Measurements from ENCODE around the gene LRRC72. TPM values are rescaled to one million over a fixed set of nuclear protein-coding genes. Genes with fewer than 3 reads are reported as not detected.

The LRRC72 gene
- total RNA-seq, 4 donors from 2014 or later: not detected

- no peaks in the 10 kb centered on the region for H3K27me3 ChIP-seq
- H3K36me3 ChIP-seq: no peaks in the 10 kb centered on the region
- no peak overlapping the region for H3K27ac ChIP-seq
- no peak for TF ChIP-seq EP300 (IDR thresholded peaks at IDR 0.05)
- TF ChIP-seq POLR2A (IDR thresholded peaks at IDR 0.05): no peak
- no peak for TF ChIP-seq POLR2AphosphoS5 (IDR thresholded peaks at IDR 0.05)
- no peak for TF ChIP-seq CTCF (IDR thresholded peaks at IDR 0.05)
- WGBS: 54% methylated on average over 5 of the region's 5 CpGs
- no peak for DNase-seq (ENCODE audit: low spot score in 2 of 2)
- peaks cover 3% of the 10 kb centered on the region for H3K4me1 ChIP-seq
- H3K9me3 ChIP-seq: no peaks in the 10 kb centered on the region
- no peak overlapping the region for H3K4me3 ChIP-seq
Observed at GRCh38 chr7:16563281-16564022, 36.8 kb downstream of the LRRC72 start.

GRCh38 chr7:16564023-16564380 is 37.4 kb downstream of the LRRC72 start:
- no peaks in the 10 kb centered on the region for H3K9me3 ChIP-seq
- no peaks in the 10 kb centered on the region for H3K36me3 ChIP-seq
- no peak overlapping the region for H3K27ac ChIP-seq
- H3K4me1 ChIP-seq: peaks cover 3% of the 10 kb centered on the region
- 88% methylated on average over 4 of the region's 4 CpGs for WGBS
- no peaks in the 10 kb centered on the region for H3K27me3 ChIP-seq
- TF ChIP-seq EP300 (IDR thresholded peaks at IDR 0.05) (no peak), POLR2AphosphoS5 (IDR thresholded peaks at IDR 0.05) (no peak), CTCF (IDR thresholded peaks at IDR 0.05) (no peak), POLR2A (IDR thresholded peaks at IDR 0.05) (no peak)
- H3K4me3 ChIP-seq: no peak overlapping the region
- no peak for DNase-seq (ENCODE audit: low spot score in 2 of 2)

GRCh38 chr7:16564909-16565426 is 38.3 kb downstream of the LRRC72 start:
- no peak overlapping the region for H3K4me3 ChIP-seq
- WGBS: 29% methylated on average over 13 of the region's 13 CpGs
- DNase-seq (ENCODE audit: low spot score in 2 of 2): no peak
- no peaks in the 10 kb centered on the region for H3K27me3 ChIP-seq
- no peaks in the 10 kb centered on the region for H3K36me3 ChIP-seq
- no peak overlapping the region for H3K27ac ChIP-seq
- no peaks in the 10 kb centered on the region for H3K9me3 ChIP-seq
- TF ChIP-seq EP300 (IDR thresholded peaks at IDR 0.05) (no peak), CTCF (IDR thresholded peaks at IDR 0.05) (peak; percentile 35 to 65)
- peaks cover 3% of the 10 kb centered on the region for H3K4me1 ChIP-seq

GRCh38 chr7:16571941-16572340 is 45.3 kb downstream of the LRRC72 start:
- 60% methylated on average over 4 of the region's 4 CpGs for WGBS
- Histone ChIP-seq H3K36me3 (no peaks in the 10 kb centered on the region), H3K4me1 (no peaks in the 10 kb centered on the region), H3K27me3 (no peaks in the 10 kb centered on the region), H3K9me3 (no peaks in the 10 kb centered on the region), H3K4me3 (no peak overlapping the region), H3K27ac (no peak overlapping the region)
- no peak for TF ChIP-seq POLR2A (IDR thresholded peaks at IDR 0.05)
- no peak for TF ChIP-seq EP300 (IDR thresholded peaks at IDR 0.05)
- no peak for TF ChIP-seq CTCF (IDR thresholded peaks at IDR 0.05)
- TF ChIP-seq POLR2AphosphoS5 (IDR thresholded peaks at IDR 0.05): no peak
- no peak for DNase-seq (ENCODE audit: low spot score in 2 of 2)

- no peak overlapping the region for H3K27ac ChIP-seq
- H3K36me3 ChIP-seq: no peaks in the 10 kb centered on the region
- H3K4me3 ChIP-seq: no peak overlapping the region
- WGBS: 86% methylated on average over 8 of the region's 8 CpGs
- TF ChIP-seq EP300 (IDR thresholded peaks at IDR 0.05): no peak
- no peaks in the 10 kb centered on the region for H3K27me3 ChIP-seq
- no peaks in the 10 kb centered on the region for H3K4me1 ChIP-seq
- no peak for DNase-seq (ENCODE audit: low spot score in 2 of 2)
- no peaks in the 10 kb centered on the region for H3K9me3 ChIP-seq
Observed at GRCh38 chr7:16579216-16579615, 52.6 kb downstream of the LRRC72 start.

All from suprapubic skin (tissue), 4 donors.